NCI-H128 (cell line): ENCODE results near the gene LLGL1.
A peak's percentile ranks its signal among the peaks of the same experiment; 100 is the strongest.
"Not testable (repeated sequence)": the region's sequence is repeated elsewhere in the genome, so short reads cannot be mapped to it uniquely, and the experiment has no call there.

Source experiments
- DNase-seq: peaks from one replicate; lab custom pipeline; 2025; ENCODE audit not compliant: unreplicated experiment; lab: John Stamatoyannopoulos, UW

The LLGL1 gene

GRCh38 chr17:18194394-18194793 lies 31.0 kb upstream of the LLGL1 start:
- DNase-seq, result no peak

- DNase-seq, result no peak
Observed at GRCh38 chr17:18194804-18195203, 30.6 kb upstream of the LLGL1 start.

- no peak for DNase-seq
Observed at GRCh38 chr17:18195246-18195645, 30.2 kb upstream of the LLGL1 start.

GRCh38 chr17:18197535-18198194 lies 27.8 kb upstream of the LLGL1 start:
- DNase-seq, result no peak

GRCh38 chr17:18198530-18198929 lies 26.9 kb upstream of the LLGL1 start:
- DNase-seq, result no peak

- no peak for DNase-seq
Observed at GRCh38 chr17:18201108-18201507, 24.3 kb upstream of the LLGL1 start.

- no peak for DNase-seq
Observed at GRCh38 chr17:18203308-18203707, 22.1 kb upstream of the LLGL1 start.

GRCh38 chr17:18205861-18206260 lies 19.6 kb upstream of the LLGL1 start:
- no peak for DNase-seq

- no peak for DNase-seq
Observed at GRCh38 chr17:18206962-18207361, 18.5 kb upstream of the LLGL1 start.

GRCh38 chr17:18208092-18208491 lies 17.3 kb upstream of the LLGL1 start:
- no peak for DNase-seq

GRCh38 chr17:18213666-18214270 lies 11.7 kb upstream of the LLGL1 start:
- no peak for DNase-seq

- not testable (repeated sequence) for DNase-seq
Observed at GRCh38 chr17:18216906-18217305, 8.5 kb upstream of the LLGL1 start.

- peak; percentile 7 for DNase-seq
Observed at GRCh38 chr17:18217412-18218015, 7.9 kb upstream of the LLGL1 start.

GRCh38 chr17:18218756-18219415 lies 6.5 kb upstream of the LLGL1 start:
- no peak for DNase-seq

GRCh38 chr17:18224053-18224386 lies 1.4 kb upstream of the LLGL1 start:
- DNase-seq, result no peak

GRCh38 chr17:18224387-18225120 lies 881 bp upstream of the LLGL1 start:
- no peak for DNase-seq

GRCh38 chr17:18225642-18226283 lies 328 bp downstream of the LLGL1 start:
- DNase-seq, result no peak

- DNase-seq, result no peak
Observed at GRCh38 chr17:18226284-18226945, 980 bp downstream of the LLGL1 start.

GRCh38 chr17:18227635-18228034 lies 2.2 kb downstream of the LLGL1 start:
- DNase-seq, result no peak

GRCh38 chr17:18228176-18228682 lies 2.8 kb downstream of the LLGL1 start:
- DNase-seq, result no peak
